Tibial nerve (tissue), 4 donors: Measurements from ENCODE around the gene S100A11. TPM values are rescaled to one million over a fixed set of nuclear protein-coding genes. Genes with fewer than 3 reads are reported as not detected.
A peak's percentile ranks its signal among the peaks of the same experiment; 100 is the strongest.

Experiments
- DNase-seq, 2 donors: peaks; one replicate each; pipeline ENCODE4 v3.0.0-alpha.2; 2019; ENCODE audit warnings: low spot score in 2 of 2
- H3K27ac ChIP-seq, 4 donors: fragments of 200-600 bp; sonication (generic) in 3 of 4; one replicate each; pipeline ENCODE4 v1.5.1; 2017 to 2019; ENCODE audit warnings: mild to moderate bottlenecking in 1 of 4
- H3K27me3 ChIP-seq, 2 donors: fragments of 200-600 bp; sonication (generic) in 1 of 2; one replicate each; pipeline versions ENCODE4 v1.5.1 to v1.6.0; 2017 to 2019
- H3K36me3 ChIP-seq, 3 donors: fragments of 200-600 bp; sonication (generic); one replicate each; pipeline ENCODE4 v1.5.1; 2018 to 2019
- H3K4me1 ChIP-seq, 4 donors: fragments of 200-600 bp; sonication (generic) in 3 of 4; one replicate each; pipeline ENCODE4 v1.5.1; 2017 to 2019
- H3K4me3 ChIP-seq, 4 donors: fragments of 200-600 bp; sonication (generic) in 3 of 4; one replicate each; pipeline ENCODE4 v1.5.1; 2017 to 2019; ENCODE audit warnings: mild to moderate bottlenecking in 1 of 4, moderate library complexity in 1 of 4
- H3K9me3 ChIP-seq, 4 donors: fragments of 200-600 bp; sonication (generic) in 3 of 4; one replicate each; pipeline ENCODE4 v1.5.1; 2017 to 2019
- EP300 ChIP-seq, 2 donors: sonication (generic); formaldehyde crosslinking; IDR thresholded peaks; one replicate each; pipeline ENCODE4 v1.6.1; 2017; ENCODE audit warnings: antibody characterized with exemption in 2 of 2, mild to moderate bottlenecking in 1 of 2
- POLR2A ChIP-seq, 2 donors: fragments of 450-650 bp; IDR thresholded peaks; one replicate each; pipeline ENCODE4 v1.6.1; 2017; ENCODE audit warnings: antibody characterized with exemption in 2 of 2, mild to moderate bottlenecking in 2 of 2, moderate library complexity in 2 of 2
- WGBS, 2 donors: methylation state at CpG; one replicate each; pipeline ENCODE4 v1.1.5; 2018; 5-methylcytosine and 5-hydroxymethylcytosine counted together
- total RNA-seq, 4 donors: library from RNA; depleted of rRNA; stranded (reverse); fragments of >200 nt; gene quantifications; one replicate each; pipeline ENCODE4 v1.1.0, GENCODE V29; 2016
- TF ChIP-seq, protein P1 (sequence below), 5 experiments: fragments of 200-600 bp in 3 of 5; fragments of 450-650 bp in 2 of 5; sonication (generic) in 3 of 5; IDR thresholded peaks; one replicate each; pipeline ENCODE4 v1.5.1; 2016 to 2019; ENCODE audit warnings: antibody characterized with exemption in 5 of 5, mild to moderate bottlenecking in 3 of 5, moderate library complexity in 2 of 5

S100A11 gene
- total RNA-seq, 4 donors from 2014 or later = 85.0 to 267 (median 145) TPM

DNA sequence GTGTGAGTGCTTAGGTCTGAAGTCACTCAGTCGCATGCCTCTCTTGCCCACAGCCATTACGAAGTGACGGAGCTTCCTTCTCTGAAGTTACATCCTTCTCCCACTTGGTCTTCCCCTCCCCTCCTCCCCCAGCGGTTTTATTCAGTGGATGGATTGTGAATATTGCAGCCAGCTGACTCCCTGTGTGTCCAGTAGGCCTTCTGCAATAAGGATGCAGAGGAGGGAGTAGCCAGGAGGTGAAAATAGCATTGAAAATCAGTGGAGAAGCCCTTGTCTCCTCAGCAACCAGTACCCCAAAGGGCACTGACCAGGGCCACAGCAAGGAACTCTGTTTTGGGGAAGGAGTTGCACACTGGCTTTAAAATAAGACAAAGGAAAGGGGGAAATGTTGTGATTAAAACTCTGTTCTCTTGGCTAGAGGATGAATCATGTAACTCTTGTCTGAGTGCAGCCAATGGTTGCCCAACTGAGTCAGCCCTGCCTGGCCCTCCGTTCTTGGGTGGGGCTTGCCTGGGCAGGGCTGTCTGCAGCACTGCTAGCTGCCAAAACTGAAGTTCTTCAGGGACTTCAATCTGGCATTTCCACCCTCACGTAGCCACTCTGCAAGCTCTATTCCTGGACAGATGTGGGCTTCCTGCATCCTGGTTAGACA, 47.5 kb downstream of the S100A11 start:
- Histone ChIP-seq H3K27me3 (no peaks in the 10 kb centered on the region), H3K36me3 (peaks cover 0 to 17% (median 9%) of the 10 kb centered on the region in 3 donors), H3K4me3 (peak overlapping the region in 1 of 4 donors; percentile 98), H3K4me1 (peaks cover 0 to 85% (median 69%) of the 10 kb centered on the region in 4 donors), H3K27ac (peak overlapping the region; percentile 60 to 99 (median 86)), H3K9me3 (no peaks in the 10 kb centered on the region)
- TF ChIP-seq, protein P1, sequence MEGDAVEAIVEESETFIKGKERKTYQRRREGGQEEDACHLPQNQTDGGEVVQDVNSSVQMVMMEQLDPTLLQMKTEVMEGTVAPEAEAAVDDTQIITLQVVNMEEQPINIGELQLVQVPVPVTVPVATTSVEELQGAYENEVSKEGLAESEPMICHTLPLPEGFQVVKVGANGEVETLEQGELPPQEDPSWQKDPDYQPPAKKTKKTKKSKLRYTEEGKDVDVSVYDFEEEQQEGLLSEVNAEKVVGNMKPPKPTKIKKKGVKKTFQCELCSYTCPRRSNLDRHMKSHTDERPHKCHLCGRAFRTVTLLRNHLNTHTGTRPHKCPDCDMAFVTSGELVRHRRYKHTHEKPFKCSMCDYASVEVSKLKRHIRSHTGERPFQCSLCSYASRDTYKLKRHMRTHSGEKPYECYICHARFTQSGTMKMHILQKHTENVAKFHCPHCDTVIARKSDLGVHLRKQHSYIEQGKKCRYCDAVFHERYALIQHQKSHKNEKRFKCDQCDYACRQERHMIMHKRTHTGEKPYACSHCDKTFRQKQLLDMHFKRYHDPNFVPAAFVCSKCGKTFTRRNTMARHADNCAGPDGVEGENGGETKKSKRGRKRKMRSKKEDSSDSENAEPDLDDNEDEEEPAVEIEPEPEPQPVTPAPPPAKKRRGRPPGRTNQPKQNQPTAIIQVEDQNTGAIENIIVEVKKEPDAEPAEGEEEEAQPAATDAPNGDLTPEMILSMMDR (IDR thresholded peaks at IDR 0.05) = peak in 1 of 5 experiments; percentile 17
- TF ChIP-seq EP300 (IDR thresholded peaks at IDR 0.05) (peak in 1 of 2 donors; percentile 71), POLR2A (IDR thresholded peaks at IDR 0.05) (no peak)
- peak; percentile 35 to 56 for DNase-seq
- 14 to 16% methylated on average over 6 of the region's 6 CpGs for WGBS, 2 donors

DNA sequence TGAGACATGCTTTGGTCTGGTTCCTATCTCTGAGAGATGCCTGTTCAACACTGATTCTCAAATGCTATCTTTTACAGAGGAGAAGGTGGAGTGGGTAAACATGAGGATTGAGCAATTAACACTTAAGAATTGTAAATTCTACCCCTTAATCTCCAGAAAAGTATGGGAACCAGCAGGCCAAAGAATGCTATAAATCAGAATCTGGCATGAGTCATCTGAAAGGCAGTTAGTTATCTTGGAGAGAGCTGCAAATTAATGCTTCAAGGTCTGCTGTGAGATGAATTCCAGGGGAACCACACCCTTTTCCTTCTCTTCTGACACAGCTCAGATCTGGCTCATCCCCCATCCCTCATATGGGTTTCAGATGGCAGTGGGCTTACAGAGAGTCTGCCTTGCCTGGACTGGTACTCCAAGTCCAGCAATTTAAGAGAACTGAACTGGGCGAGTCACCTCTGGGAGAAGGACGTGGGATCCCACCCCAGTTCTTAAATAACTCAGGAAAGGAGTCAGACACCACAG, 48.3 kb downstream of the S100A11 start:
- no peaks in the 10 kb centered on the region for H3K9me3 ChIP-seq

DNA sequence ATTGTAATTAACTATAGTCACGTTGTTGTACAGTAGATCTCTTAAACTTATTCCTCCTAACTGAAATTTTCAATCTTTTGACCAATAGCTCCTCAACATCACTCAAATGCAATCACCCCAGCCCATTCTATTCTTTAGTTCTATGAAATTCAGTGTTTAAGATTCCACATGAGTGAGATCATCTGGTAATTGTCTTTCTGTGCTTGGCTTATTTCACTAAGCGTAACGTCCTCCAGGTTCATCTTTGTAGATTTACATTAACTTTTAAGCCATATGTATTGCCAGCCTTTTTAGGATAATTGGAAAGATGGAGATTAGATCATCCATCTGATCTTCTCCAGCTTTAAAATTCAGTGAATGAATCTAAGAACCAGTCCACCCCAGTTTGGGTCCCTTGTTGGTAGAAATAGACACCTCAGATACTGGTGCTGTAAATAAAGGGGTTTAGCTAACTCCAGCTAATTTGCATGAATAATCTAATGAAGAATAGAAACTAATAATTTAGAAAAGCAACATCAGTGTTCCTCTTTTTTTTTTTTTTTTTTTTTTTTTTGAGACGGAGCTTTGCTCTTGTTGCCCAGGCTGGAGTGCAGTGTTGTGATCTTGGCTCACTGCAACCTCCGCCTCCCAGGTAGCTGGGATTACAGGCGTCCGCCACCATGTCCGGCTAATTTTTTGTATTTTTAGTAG, 50.2 kb downstream of the S100A11 start:
- peaks cover 0 to 33% (median 9%) of the 10 kb centered on the region in 3 donors for H3K36me3 ChIP-seq
- TF ChIP-seq, protein P1 (IDR thresholded peaks at IDR 0.05) = no peak
- H3K4me1 ChIP-seq = peaks cover 0 to 100% (median 82%) of the 10 kb centered on the region in 4 donors
- H3K9me3 ChIP-seq = no peaks in the 10 kb centered on the region
- WGBS, 2 donors = 71 to 75% methylated on average over 8 of the region's 8 CpGs
- no peak for DNase-seq
- no peaks in the 10 kb centered on the region for H3K27me3 ChIP-seq
- no peak overlapping the region for H3K4me3 ChIP-seq
- H3K27ac ChIP-seq = peak overlapping the region in 2 of 4 donors; percentile 98 to 99

More for the DNA sequence above, 48.3 kb downstream of the S100A11 start:
- no peak for TF ChIP-seq EP300 (IDR thresholded peaks at IDR 0.05)
- TF ChIP-seq, protein P1 (IDR thresholded peaks at IDR 0.05) = no peak
- TF ChIP-seq POLR2A (IDR thresholded peaks at IDR 0.05) = no peak
- 30 to 31% methylated on average over 2 of the region's 2 CpGs for WGBS, 2 donors
- peaks cover 0 to 89% (median 74%) of the 10 kb centered on the region in 4 donors for H3K4me1 ChIP-seq
- peaks cover 0 to 25% (median 9%) of the 10 kb centered on the region in 3 donors for H3K36me3 ChIP-seq
- H3K27ac ChIP-seq = peak overlapping the region; percentile 29 to 99 (median 86)
- H3K27me3 ChIP-seq = no peaks in the 10 kb centered on the region
- no peak for DNase-seq
- peak overlapping the region in 1 of 4 donors; percentile 98 for H3K4me3 ChIP-seq

DNA sequence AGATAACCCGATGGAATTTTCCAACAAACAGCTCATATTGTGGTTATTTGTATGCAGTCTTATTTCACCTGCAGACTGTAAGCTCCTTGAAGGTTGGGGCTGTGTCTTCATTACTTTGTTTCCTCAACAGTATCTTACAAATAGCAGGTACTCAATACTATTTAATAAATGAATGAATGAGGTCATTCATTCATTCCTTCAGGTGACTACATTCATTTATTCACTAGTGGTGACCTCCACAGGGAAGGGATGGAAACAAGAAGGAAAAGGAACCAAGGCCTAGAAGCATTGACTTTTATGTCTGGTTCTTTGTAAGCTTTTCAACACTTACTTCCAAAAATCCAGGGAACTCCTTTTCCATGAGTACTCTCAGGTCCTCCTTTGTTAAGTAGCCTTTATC, 51.0 kb downstream of the S100A11 start:
- Histone ChIP-seq H3K9me3 (no peaks in the 10 kb centered on the region), H3K27ac (peak overlapping the region in 3 of 4 donors; percentile 47 to 98 (median 73)), H3K27me3 (no peaks in the 10 kb centered on the region), H3K4me3 (no peak overlapping the region), H3K4me1 (peaks cover 0 to 100% (median 82%) of the 10 kb centered on the region in 4 donors), H3K36me3 (peaks cover 0 to 39% (median 9%) of the 10 kb centered on the region in 3 donors)
- no peak for TF ChIP-seq POLR2A (IDR thresholded peaks at IDR 0.05)
- no peak for TF ChIP-seq EP300 (IDR thresholded peaks at IDR 0.05)
- TF ChIP-seq, protein P1 (IDR thresholded peaks at IDR 0.05) = no peak
- no peak for DNase-seq
- 93 to 98% methylated on average over 1 of the region's 1 CpG for WGBS, 2 donors

DNA sequence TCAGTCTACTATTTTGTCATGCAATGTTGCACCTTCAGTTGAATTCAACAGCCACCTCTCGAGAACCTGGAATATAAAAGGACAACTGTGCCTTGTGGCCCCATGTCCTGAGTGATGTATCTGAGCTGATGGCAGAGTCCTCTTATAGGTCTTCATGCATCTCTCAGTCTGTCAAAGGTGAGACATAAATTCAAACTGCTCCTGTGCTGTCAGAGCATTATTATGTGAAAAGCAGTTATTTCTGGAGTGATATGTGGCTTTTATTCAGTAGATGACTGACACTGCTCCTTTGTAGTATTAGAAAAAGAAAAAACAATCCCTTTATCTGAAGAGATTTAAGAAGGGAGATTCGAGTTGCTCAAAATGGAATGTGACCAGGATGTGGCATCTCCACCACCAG, 51.5 kb downstream of the S100A11 start:
- H3K36me3 ChIP-seq = peaks cover 0 to 41% (median 9%) of the 10 kb centered on the region in 3 donors
- peaks cover 0 to 100% (median 82%) of the 10 kb centered on the region in 4 donors for H3K4me1 ChIP-seq
- peak overlapping the region in 3 of 4 donors; percentile 47 to 98 (median 73) for H3K27ac ChIP-seq
- DNase-seq = no peak
- TF ChIP-seq, protein P1 (IDR thresholded peaks at IDR 0.05) = no peak
- TF ChIP-seq EP300 (IDR thresholded peaks at IDR 0.05) = no peak
- no peak for TF ChIP-seq POLR2A (IDR thresholded peaks at IDR 0.05)
- no peaks in the 10 kb centered on the region for H3K27me3 ChIP-seq
- no peak overlapping the region for H3K4me3 ChIP-seq
- no peaks in the 10 kb centered on the region for H3K9me3 ChIP-seq
- WGBS, 2 donors = 77 to 80% methylated on average over 2 of the region's 2 CpGs
